Activated naive CD4-positive, alpha-beta T cell treated with anti-CD3 and anti-CD28 coated beads for 36 hours (primary cell): ENCODE results near the gene LRP6. TPM values are rescaled to one million over a fixed set of nuclear protein-coding genes. Genes with fewer than 3 reads are reported as not detected.

Experiments
- CTCF ChIA-PET: fragments of 350-600 bp; sonication (Branson Sonifier 250); formaldehyde crosslinking; loops from one replicate; lab custom pipeline; 2021; ENCODE audit warnings: antibody characterized with exemption; lab: Charles Lee
- DNase-seq: peaks from one replicate; pipeline ENCODE4 v3.0.0-alpha.2; 2020
- H3K27ac Mint-ChIP-seq: one replicate; pipeline ENCODE4 v1.8.0; 2021; ENCODE audit warnings: mild to moderate bottlenecking, mixed read lengths
- H3K27me3 Mint-ChIP-seq: one replicate; pipeline ENCODE4 v1.8.0; 2021; ENCODE audit warnings: low read depth, mixed read lengths
- H3K36me3 Mint-ChIP-seq: one replicate; pipeline ENCODE4 v1.8.0; 2021; ENCODE audit warnings: low read depth, mixed read lengths
- H3K4me1 Mint-ChIP-seq: one replicate; pipeline ENCODE4 v1.8.0; 2021; ENCODE audit warnings: low read depth, mixed read lengths
- H3K4me3 Mint-ChIP-seq: one replicate; pipeline ENCODE4 v1.8.0; 2021; ENCODE audit warnings: mild to moderate bottlenecking, moderate library complexity, mixed read lengths
- H3K9me3 Mint-ChIP-seq: one replicate; pipeline ENCODE4 v1.8.0; 2021; ENCODE audit warnings: mixed read lengths
- intact Hi-C: fragments of 100-400 bp; cut with micrococcal nuclease; formaldehyde crosslinking; loops from one replicate; pipeline ENCODE4 v1.15.1; 2023
- microRNA-seq: library from miRNA; unstranded; fragments of <30 nt; microRNA quantifications from one replicate; pipeline ENCODE4 v1.2.0, GENCODE V29; 2022; ENCODE audit warnings: borderline microRNAs expressed, borderline replicate concordance
- total RNA-seq, 2 experiments: library from RNA; stranded (reverse); gene quantifications; one replicate each; pipeline ENCODE4 v1.2.3, GENCODE V29; 2021

Gene LRP6
- total RNA-seq, 2 experiments from 2014 or later, result 3.9 to 4.1 TPM

DNA sequence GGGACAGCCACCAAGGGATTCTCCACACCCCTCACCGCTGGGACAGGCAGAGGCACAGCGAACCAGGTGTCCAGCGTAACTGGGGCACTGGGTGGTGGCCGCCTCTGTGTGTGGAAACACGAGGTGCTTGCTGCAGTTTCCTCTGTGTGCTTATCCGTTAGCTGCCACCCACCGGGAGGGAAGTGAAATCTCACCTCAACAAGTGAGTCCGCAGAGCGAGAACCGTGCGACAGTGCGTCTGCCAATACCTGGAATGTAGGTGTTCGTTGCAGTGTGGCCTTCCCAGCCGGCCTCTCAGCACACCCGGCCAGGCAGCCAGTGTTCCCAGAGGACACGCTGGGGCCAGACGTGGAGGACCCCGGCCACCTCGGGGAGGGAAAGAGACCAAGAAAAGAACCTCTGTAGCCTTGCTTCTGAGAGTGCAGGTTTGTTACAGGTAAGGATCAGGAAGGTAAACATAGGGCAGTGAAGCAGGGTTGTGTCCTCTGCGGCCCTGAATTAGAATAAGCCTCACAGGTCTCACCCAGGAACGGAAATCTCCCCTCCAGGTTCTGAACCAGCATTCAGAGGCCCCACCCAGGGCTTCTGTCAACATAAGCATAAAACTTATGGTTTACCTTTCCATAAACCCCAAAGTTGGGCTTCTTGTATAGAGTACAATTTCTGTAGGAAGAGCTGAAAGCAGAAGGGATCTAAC is 194.6 kb downstream of the LRP6 start:
- H3K27ac Mint-ChIP-seq, result peak overlapping the region; percentile 90
- peak overlapping the region; percentile 85 for H3K4me3 Mint-ChIP-seq
- H3K36me3 Mint-ChIP-seq, result no peaks in the 10 kb centered on the region
- intact Hi-C loops, result loop anchor here (1.0 to 5.0 kb wide), 5 partner anchors 255 to 625 kb away; partner anchors contain the start of gene GPR19
- no peaks in the 10 kb centered on the region for H3K27me3 Mint-ChIP-seq
- no peaks in the 10 kb centered on the region for H3K9me3 Mint-ChIP-seq
- DNase-seq, result peak; percentile 77
- peaks cover 36% of the 10 kb centered on the region for H3K4me1 Mint-ChIP-seq
- CTCF ChIA-PET, result interaction anchor here (0.6 to 2.5 kb wide), 10 partner anchors 11 to 839 kb away, joined by 3 to 9 read pairs (median 3); no protein-coding TSS in a partner anchor

- no peaks in the 10 kb centered on the region for H3K36me3 Mint-ChIP-seq
- no peaks in the 10 kb centered on the region for H3K27me3 Mint-ChIP-seq
- peak within 1 kb of the TSS; percentile 85 for H3K4me3 Mint-ChIP-seq
- intact Hi-C loops, result loop anchor here (1.0 to 5.0 kb wide), 10 partner anchors 35 to 900 kb away; partner anchors contain the start of genes GPR19, LRP6 and SMIM10L1
- peak; percentile 52 for DNase-seq
- H3K9me3 Mint-ChIP-seq, result no peaks in the 10 kb centered on the region
- H3K27ac Mint-ChIP-seq, result peak within 1 kb of the TSS; percentile 90
- CTCF ChIA-PET, result interaction anchor here (0.6 to 2.5 kb wide), 16 partner anchors 12 to 634 kb away, joined by 3 to 9 read pairs (median 4); no protein-coding TSS in a partner anchor
- H3K4me1 Mint-ChIP-seq, result peaks cover 36% of the 10 kb centered on the region
These were observed 195.9 kb downstream of the LRP6 start, which contains the start of gene BCL2L14 for GRCh38 chr12:12070674-12071656. TSS of gene BCL2L14 (plus strand) at chr12:12070939. CDS start at chr12:12079306, 8,367 bp downstream.

DNA sequence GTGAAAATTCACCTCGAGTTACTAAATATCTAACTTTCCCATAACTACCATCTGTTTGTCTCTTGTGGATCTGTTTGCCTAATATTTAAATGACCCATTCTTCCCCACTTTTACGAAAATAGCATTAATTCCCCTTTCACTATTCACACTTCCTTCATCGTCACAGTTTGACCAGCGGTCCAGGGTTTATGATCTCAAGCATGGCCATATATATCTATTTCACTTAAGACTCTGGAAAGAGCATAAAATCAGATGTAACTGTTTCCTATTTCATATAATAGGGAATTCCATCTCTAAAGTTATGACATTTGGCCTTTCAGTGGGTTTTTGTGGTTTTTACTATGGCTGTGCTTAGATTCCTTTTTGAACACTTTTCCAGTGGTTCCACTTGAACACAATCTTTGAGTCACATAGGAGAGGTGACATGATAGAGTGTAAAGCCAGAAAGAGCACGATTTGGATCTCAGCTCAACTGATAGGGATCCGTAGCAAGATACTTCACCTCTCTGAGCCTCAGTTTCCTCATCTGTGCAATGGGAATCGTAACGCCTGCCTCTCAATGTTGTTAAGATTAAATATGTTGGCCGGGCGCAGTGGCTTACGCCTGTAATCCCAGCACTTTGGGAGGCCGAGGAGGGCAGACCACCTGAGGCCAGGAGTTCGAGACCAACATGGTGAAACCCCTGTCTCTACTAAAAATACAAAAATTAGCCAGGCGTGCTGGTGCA is 196.9 kb downstream of the LRP6 start:
- DNase-seq, result no peak
- H3K4me3 Mint-ChIP-seq, result no peak overlapping the region
- peak overlapping the region; percentile 12 for H3K27ac Mint-ChIP-seq
- intact Hi-C loops, result loop anchor here (2.0 to 5.0 kb wide), 6 partner anchors 197 to 627 kb away; partner anchors contain the start of genes GPR19 and LRP6
- CTCF ChIA-PET, result interaction anchor here (1.5 kb wide), 1 partner anchor 27 kb away, joined by 3 read pairs; no protein-coding TSS in a partner anchor
- peaks cover 36% of the 10 kb centered on the region for H3K4me1 Mint-ChIP-seq
- no peaks in the 10 kb centered on the region for H3K36me3 Mint-ChIP-seq
- H3K9me3 Mint-ChIP-seq, result no peaks in the 10 kb centered on the region
- no peaks in the 10 kb centered on the region for H3K27me3 Mint-ChIP-seq

- intact Hi-C loops, result no loop called here
- CTCF ChIA-PET, result interaction anchor here (1.4 kb wide), 1 partner anchor 415 kb away, joined by 3 read pairs; no protein-coding TSS in a partner anchor
- H3K27me3 Mint-ChIP-seq, result no peaks in the 10 kb centered on the region
- H3K4me3 Mint-ChIP-seq, result no peak overlapping the region
- H3K4me1 Mint-ChIP-seq, result peaks cover 36% of the 10 kb centered on the region
- no peak overlapping the region for H3K27ac Mint-ChIP-seq
- no peaks in the 10 kb centered on the region for H3K36me3 Mint-ChIP-seq
- H3K9me3 Mint-ChIP-seq, result no peaks in the 10 kb centered on the region
- no peak for DNase-seq
These were observed 198.1 kb downstream of the LRP6 start for GRCh38 chr12:12068751-12069150.

Small RNA genes lying within 50 kb of the gene (microRNA-seq; reads per million reads assigned to microRNA genes)
- not detected for gene MIR1244-4

Other genes starting within 250 kb of the LRP6 start
- gene BCL2L14, start 196.1 kb downstream of the LRP6 start, total RNA-seq, result 10 to 100 TPM; 19.4 to 21.8 TPM
- gene MANSC1, start 83.2 kb upstream of the LRP6 start, total RNA-seq, result 1 to 10 TPM; 3.5 TPM
- 10 to 100 TPM; 31.2 to 35.6 TPM for gene BORCS5, start 90.0 kb upstream of the LRP6 start, total RNA-seq